Measurements from ENCODE around the gene GEMIN5.

DNA sequence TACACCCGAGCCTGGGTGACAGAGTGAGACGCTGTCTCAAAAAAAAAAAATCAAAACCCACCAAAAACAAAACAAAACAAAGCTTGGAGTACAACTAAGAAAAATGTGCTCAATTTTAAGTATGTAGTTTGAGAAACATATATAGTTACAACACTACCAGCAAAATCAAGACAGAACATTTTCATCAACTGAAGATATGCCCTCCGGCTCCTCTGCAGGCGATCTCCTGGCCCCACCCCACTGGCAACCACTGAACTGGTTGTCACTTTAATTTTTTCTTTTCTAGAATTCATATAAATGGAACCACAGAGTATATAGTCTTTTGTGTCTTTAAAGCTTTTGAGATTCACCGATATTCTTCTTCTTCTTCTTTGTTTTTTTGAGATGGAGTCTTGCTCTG, 44.6 kb downstream of the GEMIN5 start:
- TF ChIP-seq, protein P1, sequence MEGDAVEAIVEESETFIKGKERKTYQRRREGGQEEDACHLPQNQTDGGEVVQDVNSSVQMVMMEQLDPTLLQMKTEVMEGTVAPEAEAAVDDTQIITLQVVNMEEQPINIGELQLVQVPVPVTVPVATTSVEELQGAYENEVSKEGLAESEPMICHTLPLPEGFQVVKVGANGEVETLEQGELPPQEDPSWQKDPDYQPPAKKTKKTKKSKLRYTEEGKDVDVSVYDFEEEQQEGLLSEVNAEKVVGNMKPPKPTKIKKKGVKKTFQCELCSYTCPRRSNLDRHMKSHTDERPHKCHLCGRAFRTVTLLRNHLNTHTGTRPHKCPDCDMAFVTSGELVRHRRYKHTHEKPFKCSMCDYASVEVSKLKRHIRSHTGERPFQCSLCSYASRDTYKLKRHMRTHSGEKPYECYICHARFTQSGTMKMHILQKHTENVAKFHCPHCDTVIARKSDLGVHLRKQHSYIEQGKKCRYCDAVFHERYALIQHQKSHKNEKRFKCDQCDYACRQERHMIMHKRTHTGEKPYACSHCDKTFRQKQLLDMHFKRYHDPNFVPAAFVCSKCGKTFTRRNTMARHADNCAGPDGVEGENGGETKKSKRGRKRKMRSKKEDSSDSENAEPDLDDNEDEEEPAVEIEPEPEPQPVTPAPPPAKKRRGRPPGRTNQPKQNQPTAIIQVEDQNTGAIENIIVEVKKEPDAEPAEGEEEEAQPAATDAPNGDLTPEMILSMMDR (IDR thresholded peaks at IDR 0.05): no peak
- TF ChIP-seq POLR2A (IDR thresholded peaks at IDR 0.05) (no peak), POLR2AphosphoS5 (IDR thresholded peaks at IDR 0.05; ENCODE audit: insufficient read depth in 1 of 2, low read depth in 1 of 2) (no peak)

All from vagina (tissue), 2 donors.